Smooth muscle cell (in vitro differentiated cells): ENCODE results near the gene ZCCHC24. TPM values are rescaled to one million over a fixed set of nuclear protein-coding genes. Genes with fewer than 3 reads are reported as not detected.

ENCODE experiments used
- DNase-seq: peaks from one replicate; lab custom pipeline; 2025; ENCODE audit not compliant: unreplicated experiment; lab: John Stamatoyannopoulos, UW
- H2AFZ ChIP-seq: fragments of 200-600 bp; sonication (generic); 2 replicates; pipeline ENCODE4 v1.6.0; 2016; ENCODE audit warnings: antibody characterized with exemption, low read depth, mild to moderate bottlenecking
- H3F3A ChIP-seq: fragments of 200-600 bp; sonication (generic); 2 replicates; pipeline ENCODE4 v1.6.0; 2017; ENCODE audit warnings: antibody characterized with exemption, low read depth
- H3K27ac ChIP-seq: fragments of 200-600 bp; sonication (generic); 2 replicates; pipeline ENCODE4 v1.5.1; 2016; ENCODE audit warnings: low read depth, mild to moderate bottlenecking
- H3K27me3 ChIP-seq: fragments of 200-600 bp; sonication (generic); 2 replicates; pipeline ENCODE4 v1.6.1; 2016; ENCODE audit warnings: low read depth, mild to moderate bottlenecking
- H3K36me3 ChIP-seq: fragments of 200-600 bp; sonication (generic); 2 replicates; pipeline ENCODE4 v1.5.1; 2016; ENCODE audit warnings: low read depth
- H3K4me1 ChIP-seq: fragments of 200-600 bp; sonication (generic); 2 replicates; pipeline ENCODE4 v1.5.1; 2016; ENCODE audit warnings: low read depth
- H3K4me2 ChIP-seq: fragments of 200-600 bp; sonication (generic); 2 replicates; pipeline ENCODE4 v1.6.0; 2016; ENCODE audit warnings: mild to moderate bottlenecking
- H3K4me3 ChIP-seq: fragments of 200-600 bp; sonication (generic); 2 replicates; pipeline ENCODE4 v1.5.1; 2016; ENCODE audit warnings: mild to moderate bottlenecking
- H3K79me2 ChIP-seq: fragments of 200-600 bp; sonication (generic); 2 replicates; pipeline ENCODE4 v1.6.0; 2016; ENCODE audit warnings: low read depth, mild to moderate bottlenecking
- H3K9ac ChIP-seq: fragments of 200-600 bp; sonication (generic); 2 replicates; pipeline ENCODE4 v1.6.0; 2016; ENCODE audit warnings: low read depth
- H3K9me3 ChIP-seq: fragments of 200-600 bp; sonication (generic); replicated peaks from 2 replicates; pipeline ENCODE4 v1.5.1; 2016; ENCODE audit warnings: low read depth
- H4K20me1 ChIP-seq: fragments of 200-600 bp; sonication (generic); 2 replicates; pipeline ENCODE4 v1.6.0; 2016; ENCODE audit warnings: low read depth
- CTCF ChIP-seq: fragments of 200-600 bp; sonication (generic); IDR thresholded peaks from 2 replicates; pipeline ENCODE4 v1.5.1; 2017; ENCODE audit warnings: borderline replicate concordance, mild to moderate bottlenecking, antibody characterized with exemption; ENCODE audit not compliant: insufficient read depth, poor library complexity, severe bottlenecking
- WGBS: methylation state at CpG from one replicate; pipeline ENCODE4 v1.1.7; 2016; ENCODE audit warnings: low lambda C conversion rate; 5-methylcytosine and 5-hydroxymethylcytosine counted together
- polyA plus RNA-seq: library from polyadenylated mRNA; unstranded; fragments of >200 nt; fragmentation: Nextera tagmentation; extraction: Ambion mirVana; gene quantifications from 2 replicates; pipeline ENCODE4 v1.2.1, GENCODE V29; 2016
- total RNA-seq: library from RNA; depleted of rRNA; stranded (reverse); fragments of >200 nt; gene quantifications from 2 replicates; pipeline ENCODE4 v1.2.3, GENCODE V29; 2014

ZCCHC24 gene
- total and polyA plus RNA-seq, 2 experiments from 2014 or later: 21.9 to 52.1 TPM

DNA sequence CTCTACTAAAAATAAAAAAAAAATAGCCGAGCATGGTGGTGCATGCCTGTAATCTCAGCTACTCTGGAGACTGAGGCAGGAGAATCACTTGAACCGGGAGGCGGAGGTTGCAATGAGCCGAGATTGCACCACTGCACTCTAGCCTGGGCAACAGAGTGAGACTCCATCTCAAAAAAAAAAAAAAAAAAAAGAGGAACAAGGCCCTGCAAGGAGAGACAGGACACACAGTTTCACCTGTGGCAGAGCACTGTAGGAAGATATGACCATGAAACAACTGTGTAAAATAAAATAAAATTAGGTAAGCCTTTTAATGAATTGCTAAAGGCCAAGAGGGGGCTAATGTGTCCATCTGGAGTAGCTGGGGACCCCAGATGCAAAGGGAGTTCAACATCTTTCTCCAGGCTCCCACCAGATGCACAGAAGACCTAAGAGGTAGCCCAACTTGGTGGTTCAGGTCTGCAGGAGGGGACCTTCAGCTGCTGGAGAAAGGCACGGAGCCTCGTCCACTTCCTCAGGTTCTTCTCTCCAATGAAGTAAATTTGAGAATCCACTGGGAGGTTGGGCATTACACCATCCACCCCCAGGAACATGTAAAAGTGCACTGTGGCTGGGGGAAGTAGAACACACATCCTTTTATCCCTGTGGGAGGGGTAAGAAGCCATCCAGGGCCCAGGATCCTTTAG is 85.5 kb downstream of the ZCCHC24 start:
- WGBS: 98% methylated on average over 6 of the region's 6 CpGs
- Histone ChIP-seq H3K27me3 (no peaks in the 10 kb centered on the region), H3K9me3 (no peaks in the 10 kb centered on the region), H3K36me3 (no peaks in the 10 kb centered on the region), H3K27ac (no peak overlapping the region), H3K9ac (no peak overlapping the region), H2AFZ (no peak overlapping the region), H3K4me3 (no peak overlapping the region), H4K20me1 (no peaks in the 10 kb centered on the region), H3K79me2 (no peaks in the 10 kb centered on the region), H3F3A (no peaks in the 10 kb centered on the region), H3K4me1 (no peaks in the 10 kb centered on the region), H3K4me2 (no peak overlapping the region)
- TF ChIP-seq CTCF: no peak
- DNase-seq: no peak

DNA sequence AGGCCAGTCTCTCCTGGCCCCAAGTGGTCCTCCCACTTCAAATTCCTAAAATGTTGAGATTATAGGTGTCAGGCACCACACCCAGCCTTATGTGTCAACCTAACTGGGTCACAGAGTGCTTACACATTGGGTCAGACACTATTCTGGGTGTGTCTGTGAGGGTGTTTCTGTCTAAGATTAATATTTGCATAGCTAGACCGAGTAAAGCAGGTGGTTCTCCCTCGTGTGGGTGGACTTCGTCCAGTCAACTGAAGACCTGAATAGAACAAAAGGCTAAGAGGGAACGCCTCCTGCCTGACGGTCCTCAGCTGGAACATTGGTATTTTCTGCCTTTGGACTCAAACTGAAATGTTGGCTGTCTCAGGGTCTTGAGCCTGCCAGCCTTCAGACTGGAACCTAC is 86.6 kb downstream of the ZCCHC24 start:
- H2AFZ ChIP-seq: no peak overlapping the region
- H3K4me3 ChIP-seq: no peak overlapping the region
- no peak overlapping the region for H3K9ac ChIP-seq
- H3K27ac ChIP-seq: no peak overlapping the region
- H3K36me3 ChIP-seq: peaks cover 8% of the 10 kb centered on the region
- no peaks in the 10 kb centered on the region for H3F3A ChIP-seq
- no peaks in the 10 kb centered on the region for H3K9me3 ChIP-seq
- no peaks in the 10 kb centered on the region for H3K27me3 ChIP-seq
- 90% methylated on average over 5 of the region's 5 CpGs for WGBS
- H3K4me1 ChIP-seq: no peaks in the 10 kb centered on the region
- no peak for TF ChIP-seq CTCF
- no peak for DNase-seq
- peaks cover 10% of the 10 kb centered on the region for H4K20me1 ChIP-seq
- no peaks in the 10 kb centered on the region for H3K79me2 ChIP-seq
- no peak overlapping the region for H3K4me2 ChIP-seq

DNA sequence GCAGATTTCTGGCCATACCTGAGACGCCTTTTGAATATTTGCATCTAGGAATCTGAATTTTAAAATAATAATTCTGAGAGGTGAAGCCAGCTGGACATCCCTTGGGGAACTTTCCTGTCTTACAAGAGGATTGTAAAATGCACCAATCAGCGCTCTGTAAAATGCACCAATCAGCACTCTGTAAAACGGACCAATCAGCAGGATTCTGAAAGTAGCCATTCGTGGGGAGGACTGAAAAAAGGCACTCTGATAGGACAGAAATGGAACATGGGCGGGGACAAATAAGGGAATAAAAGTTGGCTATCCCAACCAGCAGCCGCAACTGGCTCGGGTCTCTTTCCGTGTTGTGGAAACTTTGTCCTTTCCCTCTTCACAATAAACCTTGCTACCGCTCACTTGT is 88.2 kb downstream of the ZCCHC24 start:
- Histone ChIP-seq H3K4me2 (no peak overlapping the region), H3K27me3 (no peaks in the 10 kb centered on the region), H3K4me1 (no peaks in the 10 kb centered on the region), H3K27ac (no peak overlapping the region), H4K20me1 (peaks cover 21% of the 10 kb centered on the region), H3K79me2 (no peaks in the 10 kb centered on the region), H3K9me3 (no peaks in the 10 kb centered on the region), H3K9ac (no peak overlapping the region), H3K4me3 (no peak overlapping the region), H3F3A (no peaks in the 10 kb centered on the region), H2AFZ (no peak overlapping the region), H3K36me3 (peaks cover 9% of the 10 kb centered on the region)
- no peak for TF ChIP-seq CTCF
- DNase-seq: no peak
- WGBS: 96% methylated on average over 9 of the region's 9 CpGs

- no peak overlapping the region for H3K9ac ChIP-seq
- H3K36me3 ChIP-seq: peaks cover 14% of the 10 kb centered on the region
- H3K9me3 ChIP-seq: no peaks in the 10 kb centered on the region
- peaks cover 30% of the 10 kb centered on the region for H4K20me1 ChIP-seq
- no peaks in the 10 kb centered on the region for H3K27me3 ChIP-seq
- TF ChIP-seq CTCF: no peak
- H3K4me3 ChIP-seq: no peak overlapping the region
- DNase-seq: no peak
- H3K79me2 ChIP-seq: no peaks in the 10 kb centered on the region
- H3F3A ChIP-seq: no peaks in the 10 kb centered on the region
- no peak overlapping the region for H3K27ac ChIP-seq
- WGBS: 98% methylated on average over 5 of the region's 5 CpGs
- H3K4me2 ChIP-seq: no peak overlapping the region
- H3K4me1 ChIP-seq: no peaks in the 10 kb centered on the region
- no peak overlapping the region for H2AFZ ChIP-seq
These were observed 89.3 kb downstream of the ZCCHC24 start for GRCh38 chr10:79356104-79356503.
